ENCODE results near the gene RPH3AL.
"Not testable (repeated sequence)": the region's sequence is repeated elsewhere in the genome, so short reads cannot be mapped to it uniquely, and the experiment has no call there.

RPH3AL gene

GRCh38 chr17:279331-279730 lies 73.3 kb downstream of the RPH3AL start:
- DNase-seq = no peak

DNA sequence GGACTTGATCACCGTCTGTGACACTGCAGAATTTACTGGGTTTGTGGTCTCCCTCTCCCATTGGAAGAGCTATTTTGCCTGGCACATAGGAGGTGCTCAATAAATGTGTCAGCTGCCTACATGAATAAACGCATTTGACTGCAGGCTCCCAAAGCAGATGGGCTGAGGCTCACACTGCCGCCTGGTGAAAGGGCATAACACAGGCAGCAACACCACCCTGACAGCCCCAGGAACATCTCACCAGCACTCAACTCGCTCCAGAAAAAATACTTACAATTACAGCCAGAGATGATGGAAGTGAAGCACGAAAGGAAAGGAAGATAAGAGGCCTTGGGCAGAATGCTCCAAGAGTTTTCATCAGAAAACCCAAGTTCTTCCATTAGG lies 73.9 kb downstream of the RPH3AL start:
- no peak for DNase-seq

- no peak for DNase-seq
Measured at GRCh38 chr17:278055-278675, 74.4 kb downstream of the RPH3AL start.

DNA sequence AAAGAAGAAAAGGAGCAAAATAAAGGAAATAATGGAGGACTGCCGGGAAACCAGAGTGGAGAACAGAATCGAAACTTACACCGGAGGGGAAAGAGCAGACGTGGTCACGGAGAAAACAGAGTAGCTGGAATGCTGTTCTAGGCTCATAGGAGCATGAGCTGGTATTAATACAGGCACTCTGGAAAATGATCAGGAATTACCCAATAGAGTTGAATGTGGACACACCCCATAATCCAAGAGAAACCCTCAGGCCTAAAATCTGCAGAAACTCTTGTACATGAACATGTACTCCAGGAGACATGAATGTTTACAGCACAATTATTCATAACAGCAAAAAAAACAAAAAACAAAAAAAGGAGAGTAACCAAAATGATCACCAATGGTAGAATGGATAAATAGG lies 77.7 kb downstream of the RPH3AL start:
- DNase-seq = no peak

- DNase-seq = no peak
Measured at GRCh38 chr17:273981-274832, 78.4 kb downstream of the RPH3AL start.

DNA sequence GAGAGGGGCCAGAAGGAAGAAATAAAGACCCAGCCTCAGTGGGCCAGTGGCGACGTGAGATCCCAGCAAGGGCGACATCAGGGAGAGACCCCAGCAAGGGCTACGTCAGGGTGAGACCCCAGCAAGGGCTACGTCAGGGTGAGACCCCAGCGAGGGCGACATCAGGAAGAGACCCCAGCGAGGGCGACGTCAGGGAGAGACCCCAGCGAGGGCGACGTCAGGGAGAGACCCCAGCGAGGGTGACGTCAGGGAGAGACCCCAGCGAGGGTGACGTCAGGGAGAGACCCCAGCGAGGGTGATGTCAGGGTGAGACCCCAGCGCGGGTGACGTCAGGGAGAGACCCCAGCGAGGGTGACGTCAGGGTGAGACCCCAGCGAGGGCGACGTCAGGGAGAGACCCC lies 79.8 kb downstream of the RPH3AL start:
- DNase-seq = not testable (repeated sequence)

DNA sequence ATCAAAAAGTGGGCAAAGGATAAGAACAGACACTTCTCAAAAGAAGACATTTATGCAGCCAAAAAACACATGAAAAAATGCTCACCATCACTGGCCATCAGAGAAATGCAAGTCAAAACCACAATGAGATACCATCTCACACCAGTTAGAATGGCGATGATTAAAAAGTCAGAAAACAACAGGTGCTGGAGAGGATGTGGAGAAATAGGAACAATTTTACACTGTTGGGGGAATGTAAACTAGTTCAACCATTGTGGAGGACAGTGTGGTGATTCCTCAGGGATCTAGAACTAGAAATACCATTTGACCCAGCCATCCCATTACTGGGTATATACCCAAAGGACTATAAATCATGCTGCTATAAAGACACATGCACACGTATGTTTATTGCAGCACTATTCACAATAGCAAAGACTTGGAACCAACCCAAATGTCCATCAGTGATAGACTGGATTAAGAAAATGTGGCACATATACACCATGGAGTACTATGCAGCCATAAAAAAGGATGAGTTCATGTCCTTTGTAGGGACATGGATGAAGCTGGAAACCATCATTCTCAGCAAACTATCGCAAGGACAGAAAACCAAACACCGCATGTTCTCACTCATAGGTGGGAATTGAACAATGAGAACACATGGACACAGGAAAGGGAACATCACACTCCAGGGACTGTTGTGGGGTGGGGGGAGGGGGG lies 80.5 kb downstream of the RPH3AL start:
- not testable (repeated sequence) for DNase-seq

GRCh38 chr17:269616-270514 lies 82.7 kb downstream of the RPH3AL start:
- no peak for DNase-seq

GRCh38 chr17:266701-267667 lies 85.6 kb downstream of the RPH3AL start:
- DNase-seq = no peak

GRCh38 chr17:266219-266618 lies 86.4 kb downstream of the RPH3AL start:
- no peak for DNase-seq

DNA sequence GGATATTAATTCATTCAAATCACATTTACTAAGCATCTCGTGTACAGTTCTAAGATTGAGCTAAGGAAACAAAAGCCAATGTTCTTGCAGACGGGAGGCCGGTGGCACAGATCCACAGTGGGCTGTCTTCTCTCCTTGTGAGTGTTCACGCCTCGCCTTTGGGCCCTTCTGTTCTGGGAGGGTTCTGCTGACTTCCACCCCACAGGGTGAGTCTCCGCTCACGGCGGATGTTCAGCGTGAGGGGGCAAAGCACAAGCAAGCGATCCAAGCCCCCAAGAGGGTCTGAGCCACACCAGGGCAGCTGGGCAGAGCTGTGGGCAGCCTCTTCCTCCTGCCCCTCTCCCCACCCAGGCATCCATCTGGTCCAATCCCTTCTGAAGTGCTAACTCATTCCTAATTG lies 86.9 kb downstream of the RPH3AL start:
- DNase-seq = no peak

GRCh38 chr17:263773-264172 lies 88.8 kb downstream of the RPH3AL start:
- DNase-seq = no peak

DNA sequence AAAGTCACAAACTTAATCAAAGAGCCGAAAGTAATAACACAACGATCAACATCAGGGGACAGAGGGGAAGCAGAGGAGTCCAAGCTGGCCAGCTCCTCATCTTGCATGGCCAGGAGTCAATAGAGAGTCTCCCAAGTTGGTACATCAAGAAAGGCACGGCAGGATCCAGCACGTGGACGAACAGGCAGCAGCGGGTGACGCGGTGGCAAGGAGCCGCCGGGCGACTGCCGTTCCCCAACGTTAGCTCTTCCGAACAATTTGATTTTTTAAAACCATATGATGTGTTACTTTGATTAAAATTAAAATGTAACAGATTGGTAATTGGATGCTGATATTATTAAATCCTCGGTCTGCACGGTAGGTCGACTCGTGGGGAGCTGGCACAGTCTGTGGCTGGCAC lies 89.3 kb downstream of the RPH3AL start:
- DNase-seq = no peak

- DNase-seq = no peak
Measured at GRCh38 chr17:261635-262034, 91.0 kb downstream of the RPH3AL start.

GRCh38 chr17:260944-261343 lies 91.7 kb downstream of the RPH3AL start:
- no peak for DNase-seq

DNA sequence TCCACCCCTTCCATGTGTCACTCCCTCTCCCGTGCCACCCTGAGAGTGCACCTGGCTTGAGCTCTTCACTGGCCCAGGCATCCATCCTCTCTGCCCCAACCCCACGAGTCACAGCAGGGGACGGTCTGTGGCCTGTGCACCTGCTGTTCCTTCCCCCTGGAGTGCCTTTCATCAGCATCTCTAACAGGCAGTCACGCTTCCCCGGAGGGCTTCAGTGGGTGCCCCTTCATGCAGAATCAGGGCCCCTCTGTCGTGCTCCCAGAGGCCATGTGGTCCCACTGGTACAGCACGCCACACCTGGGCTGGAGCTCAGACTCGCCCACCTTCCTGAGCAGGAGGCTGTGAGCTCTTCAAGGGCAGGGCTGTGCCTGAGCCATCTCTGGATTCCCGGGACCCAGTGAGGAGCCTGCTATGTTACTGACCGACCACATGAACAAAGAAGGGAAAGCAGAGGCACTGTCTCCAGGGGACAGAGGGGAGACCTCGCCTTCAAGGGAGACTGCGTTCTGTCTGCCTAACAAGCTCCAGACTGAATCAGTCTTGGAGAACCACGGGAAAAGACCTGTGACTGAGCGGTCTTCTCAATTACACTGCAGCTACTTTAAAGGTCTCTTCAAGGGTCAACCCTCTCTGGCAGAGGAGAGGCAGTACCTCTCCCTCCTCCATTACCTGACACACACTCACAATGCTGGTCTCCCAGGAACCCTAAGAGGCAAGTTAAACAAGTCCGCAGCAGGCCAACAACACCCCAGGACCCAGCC lies 92.4 kb downstream of the RPH3AL start:
- DNase-seq = no peak

DNA sequence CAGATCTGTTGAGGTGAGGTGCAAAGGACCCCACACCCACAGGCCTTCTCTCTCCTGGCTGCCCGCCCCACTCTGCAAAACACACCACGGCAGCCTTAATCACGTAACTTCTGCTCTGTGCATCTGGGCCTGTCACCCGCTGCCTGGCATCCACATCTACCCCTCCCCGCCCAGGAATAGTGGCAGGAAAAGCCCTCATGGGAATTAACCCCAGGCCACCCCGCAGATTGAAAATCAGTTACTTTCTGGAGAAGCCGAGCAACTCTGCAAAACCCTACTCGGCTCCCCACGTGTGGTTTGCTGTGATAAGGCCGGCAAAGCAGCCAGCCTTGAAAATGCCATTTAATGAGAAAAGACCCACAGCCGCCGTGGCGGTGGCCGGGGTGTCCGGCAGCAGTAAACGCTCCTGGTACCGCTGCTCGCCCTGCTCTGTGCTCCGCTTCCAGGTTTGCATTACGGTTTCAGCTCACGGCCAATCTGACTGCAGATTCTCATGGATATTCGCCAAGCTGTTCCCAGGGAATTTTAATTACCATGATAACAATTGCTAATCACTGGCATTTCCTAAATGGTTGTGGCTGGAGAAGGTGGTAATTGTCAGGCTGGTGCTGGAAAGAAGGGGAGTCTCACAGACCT lies 93.1 kb downstream of the RPH3AL start:
- DNase-seq = no peak

DNA sequence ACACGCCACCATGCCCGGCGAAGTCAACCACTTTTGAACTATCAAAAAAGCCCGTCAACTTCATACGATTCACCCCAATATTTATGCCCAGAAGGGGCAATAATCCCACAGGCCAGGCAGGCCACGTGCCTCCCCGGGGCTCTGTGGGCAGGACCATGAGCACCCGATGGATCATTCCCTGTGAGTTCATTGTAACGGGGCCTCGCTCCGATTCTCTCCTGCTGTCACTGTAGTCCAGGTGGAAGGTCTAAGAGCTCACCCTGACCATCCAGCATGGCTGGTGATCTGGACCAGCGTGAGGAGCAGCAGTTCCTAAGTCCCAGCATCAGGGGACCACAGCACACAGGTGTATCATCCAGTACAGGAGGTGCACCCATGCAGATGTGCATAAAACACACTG lies 93.7 kb downstream of the RPH3AL start:
- DNase-seq = no peak

- peak in 1 of 2 donors; percentile 0 for DNase-seq
Measured at GRCh38 chr17:258045-258734, 94.4 kb downstream of the RPH3AL start.
